ENCODE results near the gene DNAJC12.

DNAJC12 gene

DNA sequence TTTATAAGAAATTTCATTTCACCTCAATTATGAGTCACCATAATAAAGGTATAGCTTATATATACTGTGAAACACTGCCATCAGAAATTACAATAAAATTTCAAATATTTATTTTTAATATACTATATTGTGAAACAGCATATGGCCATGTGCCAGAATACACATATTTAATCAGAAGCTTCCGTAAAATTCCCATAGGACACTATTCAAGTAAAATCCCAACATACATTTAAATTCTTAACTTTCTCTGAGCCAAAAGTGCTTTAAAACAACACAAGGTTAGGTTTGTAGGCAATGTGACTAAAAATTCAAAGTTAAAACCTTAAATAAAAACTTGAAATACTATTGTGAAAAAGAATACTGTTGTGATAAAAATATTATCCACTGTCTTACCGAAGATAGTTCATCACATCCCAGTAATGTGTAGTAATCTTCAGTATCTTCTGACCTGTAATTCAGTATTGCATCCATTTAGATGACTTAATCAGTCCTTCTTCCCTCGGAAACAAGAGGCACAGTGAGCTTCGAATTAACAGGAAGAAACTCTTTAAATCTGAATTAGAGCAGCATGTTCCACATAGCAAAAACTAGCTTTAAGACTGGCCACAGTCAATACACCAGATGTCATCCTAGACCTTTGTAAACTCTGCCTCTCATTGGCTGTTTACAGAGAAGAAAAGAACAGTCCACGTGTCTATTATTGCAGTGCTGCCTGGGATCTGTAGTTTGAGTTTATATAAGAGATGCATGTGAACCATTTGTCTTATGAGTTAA, at the start of gene DNAJC12:
TSS of gene DNAJC12 (minus strand) at position 648 of the 774 bp plus-strand sequence. CDS start at position 471, 177 bp downstream.
- H4K20me1 ChIP-seq (ENCODE audit: insufficient read depth, low read length), result no peaks in the 10 kb centered on the region
- H3K4me1 ChIP-seq (ENCODE audit: insufficient read depth, low read length, severe bottlenecking), result peaks cover 25% of the 10 kb centered on the region
- TF ChIP-seq, protein P1, sequence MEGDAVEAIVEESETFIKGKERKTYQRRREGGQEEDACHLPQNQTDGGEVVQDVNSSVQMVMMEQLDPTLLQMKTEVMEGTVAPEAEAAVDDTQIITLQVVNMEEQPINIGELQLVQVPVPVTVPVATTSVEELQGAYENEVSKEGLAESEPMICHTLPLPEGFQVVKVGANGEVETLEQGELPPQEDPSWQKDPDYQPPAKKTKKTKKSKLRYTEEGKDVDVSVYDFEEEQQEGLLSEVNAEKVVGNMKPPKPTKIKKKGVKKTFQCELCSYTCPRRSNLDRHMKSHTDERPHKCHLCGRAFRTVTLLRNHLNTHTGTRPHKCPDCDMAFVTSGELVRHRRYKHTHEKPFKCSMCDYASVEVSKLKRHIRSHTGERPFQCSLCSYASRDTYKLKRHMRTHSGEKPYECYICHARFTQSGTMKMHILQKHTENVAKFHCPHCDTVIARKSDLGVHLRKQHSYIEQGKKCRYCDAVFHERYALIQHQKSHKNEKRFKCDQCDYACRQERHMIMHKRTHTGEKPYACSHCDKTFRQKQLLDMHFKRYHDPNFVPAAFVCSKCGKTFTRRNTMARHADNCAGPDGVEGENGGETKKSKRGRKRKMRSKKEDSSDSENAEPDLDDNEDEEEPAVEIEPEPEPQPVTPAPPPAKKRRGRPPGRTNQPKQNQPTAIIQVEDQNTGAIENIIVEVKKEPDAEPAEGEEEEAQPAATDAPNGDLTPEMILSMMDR (IDR thresholded peaks at IDR 0.05; ENCODE audit: low read length), result no peak
- no peak for TF ChIP-seq EZH2 (IDR thresholded peaks at IDR 0.05; ENCODE audit: borderline replicate concordance, low read length)
- peak within 1 kb of the TSS; percentile 73 for H3K9ac ChIP-seq (ENCODE audit: low read length)
- peak within 1 kb of the TSS; percentile 71 for H3K4me3 ChIP-seq (ENCODE audit: low read depth, low read length, poor library complexity, severe bottlenecking)
- no peaks in the 10 kb centered on the region for H3K36me3 ChIP-seq (ENCODE audit: insufficient read depth, low read length)
- no peaks in the 10 kb centered on the region for H3F3A ChIP-seq (ENCODE audit: insufficient read depth, low read length)
- H2AFZ ChIP-seq (ENCODE audit: low read length), result peak within 1 kb of the TSS; percentile 76; the same call in 1 of the 2 replicates
- peak within 1 kb of the TSS; percentile 40 for H3K27ac ChIP-seq (ENCODE audit: low read depth, low read length, poor library complexity, severe bottlenecking)
- peaks cover 6% of the 10 kb centered on the region; the same call in 1 of the 2 replicates for H3K9me3 ChIP-seq (ENCODE audit: low read length)
- no peaks in the 10 kb centered on the region for H3K9me2 ChIP-seq (ENCODE audit: low read depth, low read length)
- H3K4me2 ChIP-seq (ENCODE audit: low read length), result peak within 1 kb of the TSS; percentile 91
- H3K79me2 ChIP-seq (ENCODE audit: insufficient read depth, low read length), result peaks cover 10% of the 10 kb centered on the region
- no peaks in the 10 kb centered on the region for H3K27me3 ChIP-seq (ENCODE audit: insufficient read depth, low read length)

DNA sequence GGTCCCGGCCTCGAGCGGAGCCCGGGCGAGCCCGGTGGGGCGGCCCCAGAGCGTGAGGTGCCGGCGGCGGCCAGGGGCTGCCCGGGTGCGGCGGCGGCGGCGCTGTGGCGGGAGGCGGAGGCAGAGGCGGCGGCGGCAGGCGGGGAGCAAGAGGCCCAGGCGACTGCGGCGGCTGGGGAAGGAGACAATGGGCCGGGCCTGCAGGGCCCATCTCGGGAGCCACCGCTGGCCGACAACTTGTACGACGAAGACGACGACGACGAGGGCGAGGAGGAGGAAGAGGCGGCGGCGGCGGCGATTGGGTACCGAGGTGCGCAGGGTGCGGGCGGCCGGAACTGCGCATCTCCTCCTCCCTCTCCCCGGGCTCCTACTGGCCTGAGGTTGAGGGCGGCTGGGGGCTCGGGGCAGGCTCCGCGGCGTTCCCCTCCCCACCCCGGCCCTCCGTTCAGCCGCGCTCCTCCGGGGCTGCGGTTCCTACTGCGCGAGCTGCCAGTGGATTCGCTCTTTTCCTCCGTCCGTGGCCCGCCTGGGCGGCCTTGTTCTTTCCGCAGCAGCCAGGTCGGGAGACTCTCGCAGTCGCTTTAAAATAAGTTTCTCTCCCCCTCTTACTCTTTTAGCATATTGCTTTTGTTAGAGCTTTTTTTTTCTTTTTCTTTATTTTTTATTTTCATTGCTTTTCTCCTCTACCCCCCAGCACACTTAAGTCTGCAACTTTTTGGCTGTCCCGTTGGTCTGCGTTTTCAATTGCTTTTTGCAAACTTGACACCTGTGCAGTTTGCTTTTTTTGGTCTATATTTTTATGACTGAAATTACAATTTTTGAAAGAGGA, 47.1 kb upstream of the DNAJC12 start:
- H3K4me3 ChIP-seq (ENCODE audit: low read depth, low read length, poor library complexity, severe bottlenecking), result peak overlapping the region; percentile 66
- peak overlapping the region; percentile 52 for H3K27ac ChIP-seq (ENCODE audit: low read depth, low read length, poor library complexity, severe bottlenecking)
- peaks cover 39% of the 10 kb centered on the region for H3K79me2 ChIP-seq (ENCODE audit: insufficient read depth, low read length)
- H3K9me3 ChIP-seq (ENCODE audit: low read length), result no peaks in the 10 kb centered on the region
- no peaks in the 10 kb centered on the region for H4K20me1 ChIP-seq (ENCODE audit: insufficient read depth, low read length)
- TF ChIP-seq, protein P1 (IDR thresholded peaks at IDR 0.05; ENCODE audit: low read length), result no peak
- H3K27me3 ChIP-seq (ENCODE audit: insufficient read depth, low read length), result no peaks in the 10 kb centered on the region
- H2AFZ ChIP-seq (ENCODE audit: low read length), result no peak overlapping the region
- peak overlapping the region; percentile 64 for H3K4me2 ChIP-seq (ENCODE audit: low read length)
- H3F3A ChIP-seq (ENCODE audit: insufficient read depth, low read length), result 0 out of 2 replicates have a peak, but pooled peaks cover 7% of the 10 kb centered on the region
- H3K36me3 ChIP-seq (ENCODE audit: insufficient read depth, low read length), result peaks cover 34% of the 10 kb centered on the region
- H3K9ac ChIP-seq (ENCODE audit: low read length), result peak overlapping the region; percentile 71
- H3K9me2 ChIP-seq (ENCODE audit: low read depth, low read length), result no peaks in the 10 kb centered on the region
- peaks cover 19% of the 10 kb centered on the region for H3K4me1 ChIP-seq (ENCODE audit: insufficient read depth, low read length, severe bottlenecking)

DNA sequence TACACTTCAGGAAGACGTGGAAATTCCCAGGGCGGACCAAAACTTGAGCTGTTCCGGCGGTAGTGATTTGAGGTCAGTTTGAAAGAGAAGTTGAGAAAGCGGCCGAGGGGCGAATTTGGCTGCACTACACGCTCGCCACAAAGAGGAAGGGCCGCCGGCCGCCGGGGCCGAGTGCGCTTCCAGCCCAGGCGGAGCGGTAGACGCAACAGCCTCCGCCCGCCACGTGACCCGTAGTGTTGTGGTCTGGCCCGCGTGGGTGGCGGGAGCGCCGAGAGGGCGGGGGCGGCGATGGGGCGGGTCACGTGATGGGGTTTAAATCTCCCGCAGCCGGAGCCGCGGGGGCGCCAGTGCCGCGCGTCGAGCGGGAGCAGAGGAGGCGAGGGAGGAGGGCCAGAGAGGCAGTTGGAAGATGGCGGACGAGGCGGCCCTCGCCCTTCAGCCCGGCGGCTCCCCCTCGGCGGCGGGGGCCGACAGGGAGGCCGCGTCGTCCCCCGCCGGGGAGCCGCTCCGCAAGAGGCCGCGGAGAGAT, 46.4 kb upstream of the DNAJC12 start, which contains the start of gene SIRT1:
TSS of gene SIRT1 (plus strand) at position 344 of the 529 bp plus-strand sequence. CDS start at position 410, 66 bp downstream.
- H3K9ac ChIP-seq (ENCODE audit: low read length), result peak within 1 kb of the TSS; percentile 71
- H3K27ac ChIP-seq (ENCODE audit: low read depth, low read length, poor library complexity, severe bottlenecking), result peak within 1 kb of the TSS; percentile 69
- H3K9me2 ChIP-seq (ENCODE audit: low read depth, low read length), result no peaks in the 10 kb centered on the region
- H3K9me3 ChIP-seq (ENCODE audit: low read length), result no peaks in the 10 kb centered on the region
- H3K4me3 ChIP-seq (ENCODE audit: low read depth, low read length, poor library complexity, severe bottlenecking), result peak within 1 kb of the TSS; percentile 66
- peaks cover 39% of the 10 kb centered on the region for H3K79me2 ChIP-seq (ENCODE audit: insufficient read depth, low read length)
- no peaks in the 10 kb centered on the region for H4K20me1 ChIP-seq (ENCODE audit: insufficient read depth, low read length)
- H3K4me1 ChIP-seq (ENCODE audit: insufficient read depth, low read length, severe bottlenecking), result peaks cover 19% of the 10 kb centered on the region
- TF ChIP-seq, protein P1 (IDR thresholded peaks at IDR 0.05; ENCODE audit: low read length), result no peak
- TF ChIP-seq EZH2 (IDR thresholded peaks at IDR 0.05; ENCODE audit: borderline replicate concordance, low read length), result no peak
- no peaks in the 10 kb centered on the region for H3K27me3 ChIP-seq (ENCODE audit: insufficient read depth, low read length)
- H2AFZ ChIP-seq (ENCODE audit: low read length), result peak within 1 kb of the TSS; percentile 33
- peaks cover 27% of the 10 kb centered on the region for H3K36me3 ChIP-seq (ENCODE audit: insufficient read depth, low read length)
- H3F3A ChIP-seq (ENCODE audit: insufficient read depth, low read length), result 0 out of 2 replicates have a peak, but pooled peaks cover 7% of the 10 kb centered on the region
- H3K4me2 ChIP-seq (ENCODE audit: low read length), result peak within 1 kb of the TSS; percentile 66

Measured in OCI-LY1 (cell line).